HepG2 (cell line): ENCODE data around the gene TBCD.

ENCODE experiments used
- ELF4 ChIP-seq: sonication (generic); formaldehyde crosslinking; IDR thresholded peaks from 2 replicates; pipeline ENCODE4 v1.5.0; 2020; ENCODE audit warnings: missing genetic modification reagents, mild to moderate bottlenecking, moderate library complexity, borderline replicate concordance
- IRF2 ChIP-seq: IDR thresholded peaks from 2 replicates; pipeline ENCODE4 v1.6.1; 2018; ENCODE audit warnings: missing genetic modification reagents, missing compliant biosample characterization
- MAZ ChIP-seq, 2 experiments: sonication (generic) in 1 of 2; formaldehyde crosslinking in 1 of 2; IDR thresholded peaks; 2 replicates each; pipeline versions ENCODE4 v1.5.0 to v1.6.1; 2012 to 2020; ENCODE audit warnings: low read depth in 2 of 2, mild to moderate bottlenecking in 2 of 2, borderline replicate concordance in 1 of 2, improper control_type of control experiment in 1 of 2, low read length in 1 of 2, missing genetic modification reagents in 1 of 2, moderate library complexity in 1 of 2
- POLR2AphosphoS5 ChIP-seq: IDR thresholded peaks from 2 replicates; pipeline ENCODE4 v1.6.1; 2012; ENCODE audit warnings: low read depth, low read length
- SETDB1 ChIP-seq: sonication (generic); formaldehyde crosslinking; IDR thresholded peaks from 2 replicates; pipeline ENCODE4 v1.5.1; 2020; ENCODE audit warnings: missing genetic modification reagents, mild to moderate bottlenecking, borderline replicate concordance
- TAF1 ChIP-seq: sonication (generic); formaldehyde crosslinking; IDR thresholded peaks from 2 replicates; pipeline ENCODE4 v1.4.0; 2020; ENCODE audit warnings: missing genetic modification reagents
- ZNF329 ChIP-seq: sonication (generic); formaldehyde crosslinking; IDR thresholded peaks from 2 replicates; pipeline ENCODE4 v1.9.0; 2021; ENCODE audit warnings: low read depth, mild to moderate bottlenecking, missing genetic modification reagents
- ZNF383 ChIP-seq: sonication (generic); formaldehyde crosslinking; IDR thresholded peaks from 2 replicates; pipeline ENCODE4 v1.4.0; 2020; ENCODE audit warnings: missing genetic modification reagents, mild to moderate bottlenecking, borderline replicate concordance
- ZNF792 ChIP-seq: IDR thresholded peaks from 2 replicates; pipeline ENCODE4 v1.6.1; 2016
- TF ChIP-seq, protein P1 (sequence below): sonication (generic); formaldehyde crosslinking; conservative IDR thresholded peaks from 2 replicates; pipeline ENCODE4 v1.4.0; 2020; ENCODE audit warnings: missing genetic modification reagents
- TF ChIP-seq, protein P2 (sequence below): sonication (generic); formaldehyde crosslinking; conservative IDR thresholded peaks from 2 replicates; pipeline ENCODE4 v1.4.0; 2020; ENCODE audit warnings: missing genetic modification reagents

DNA sequence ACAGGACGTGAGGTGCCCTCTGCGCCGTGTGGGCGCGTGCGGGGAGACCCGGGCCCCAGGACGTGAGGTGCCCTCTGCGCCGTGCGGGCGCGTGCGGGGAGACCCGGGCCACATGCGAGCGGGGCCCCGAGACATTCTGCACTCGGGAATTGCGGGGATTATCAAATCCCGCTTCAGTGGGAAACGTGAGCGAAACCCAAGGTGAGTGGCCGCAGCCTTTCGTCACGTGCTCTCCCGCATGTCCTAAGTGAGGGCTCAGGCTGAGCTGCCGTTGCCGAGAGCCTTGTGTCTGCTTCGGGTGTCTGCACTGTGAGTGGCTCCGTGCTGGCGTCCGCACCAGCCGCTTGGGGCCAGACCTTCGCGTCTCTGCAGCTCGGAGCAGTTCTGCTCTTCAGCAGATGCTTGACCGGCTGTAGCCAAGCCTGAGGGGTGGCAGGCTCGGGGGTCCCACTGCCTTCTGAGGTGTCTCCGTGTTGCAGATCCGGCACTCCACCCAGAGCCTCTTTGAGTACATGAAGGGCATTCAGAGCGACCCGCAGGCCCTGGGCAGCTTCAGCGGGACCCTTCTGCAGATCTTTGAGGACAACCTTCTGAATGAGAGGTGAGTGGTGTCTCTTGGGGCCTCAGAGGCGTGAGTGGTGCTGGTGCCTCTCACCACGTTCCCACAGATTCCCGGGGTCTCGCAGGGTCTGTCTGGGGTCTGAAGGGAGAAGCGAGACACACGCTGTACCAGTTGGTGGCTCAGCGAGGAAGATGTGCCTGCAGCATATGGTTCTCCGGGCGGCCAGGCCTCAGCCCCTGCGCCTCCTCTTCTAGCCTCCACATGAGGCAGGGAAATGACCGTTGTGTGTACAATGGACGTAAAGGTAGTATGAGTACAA lies 178.4 kb downstream of the TBCD start:
- TF ChIP-seq ZNF792 (CRISPR knock-in tag) (no peak), MAZ (IDR thresholded peaks at IDR 0.05; ENCODE audit: borderline replicate concordance, low read depth, low read length) (no peak), MAZ (CRISPR knock-in tag; IDR thresholded peaks at IDR 0.05; ENCODE audit: low read depth) (no peak), SETDB1 (CRISPR knock-in tag) (no peak), TAF1 (CRISPR knock-in tag) (no peak), ELF4 (CRISPR knock-in tag) (no peak), POLR2AphosphoS5 (no peak), ZNF383 (no peak), IRF2 (CRISPR knock-in tag) (no peak), ZNF329 (no peak)
- TF ChIP-seq, protein P1, sequence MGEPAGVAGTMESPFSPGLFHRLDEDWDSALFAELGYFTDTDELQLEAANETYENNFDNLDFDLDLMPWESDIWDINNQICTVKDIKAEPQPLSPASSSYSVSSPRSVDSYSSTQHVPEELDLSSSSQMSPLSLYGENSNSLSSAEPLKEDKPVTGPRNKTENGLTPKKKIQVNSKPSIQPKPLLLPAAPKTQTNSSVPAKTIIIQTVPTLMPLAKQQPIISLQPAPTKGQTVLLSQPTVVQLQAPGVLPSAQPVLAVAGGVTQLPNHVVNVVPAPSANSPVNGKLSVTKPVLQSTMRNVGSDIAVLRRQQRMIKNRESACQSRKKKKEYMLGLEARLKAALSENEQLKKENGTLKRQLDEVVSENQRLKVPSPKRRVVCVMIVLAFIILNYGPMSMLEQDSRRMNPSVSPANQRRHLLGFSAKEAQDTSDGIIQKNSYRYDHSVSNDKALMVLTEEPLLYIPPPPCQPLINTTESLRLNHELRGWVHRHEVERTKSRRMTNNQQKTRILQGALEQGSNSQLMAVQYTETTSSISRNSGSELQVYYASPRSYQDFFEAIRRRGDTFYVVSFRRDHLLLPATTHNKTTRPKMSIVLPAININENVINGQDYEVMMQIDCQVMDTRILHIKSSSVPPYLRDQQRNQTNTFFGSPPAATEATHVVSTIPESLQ (CRISPR knock-in tag): no peak
- TF ChIP-seq, protein P2, sequence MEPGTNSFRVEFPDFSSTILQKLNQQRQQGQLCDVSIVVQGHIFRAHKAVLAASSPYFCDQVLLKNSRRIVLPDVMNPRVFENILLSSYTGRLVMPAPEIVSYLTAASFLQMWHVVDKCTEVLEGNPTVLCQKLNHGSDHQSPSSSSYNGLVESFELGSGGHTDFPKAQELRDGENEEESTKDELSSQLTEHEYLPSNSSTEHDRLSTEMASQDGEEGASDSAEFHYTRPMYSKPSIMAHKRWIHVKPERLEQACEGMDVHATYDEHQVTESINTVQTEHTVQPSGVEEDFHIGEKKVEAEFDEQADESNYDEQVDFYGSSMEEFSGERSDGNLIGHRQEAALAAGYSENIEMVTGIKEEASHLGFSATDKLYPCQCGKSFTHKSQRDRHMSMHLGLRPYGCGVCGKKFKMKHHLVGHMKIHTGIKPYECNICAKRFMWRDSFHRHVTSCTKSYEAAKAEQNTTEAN (CRISPR knock-in tag): no peak
